ENCODE data around the gene RNF11.

- TF ChIP-seq CTCF (conservative IDR thresholded peaks at IDR 0.05; ENCODE audit: low read depth, low read length): no peak
- TF ChIP-seq EZH2 (IDR thresholded peaks at IDR 0.05; ENCODE audit: borderline replicate concordance, low read depth, low read length, poor library complexity, severe bottlenecking): no peak
Observed at GRCh38 chr1:51238034-51238403, 1.9 kb downstream of the RNF11 start.
